ENCODE results near the gene IL33.

The IL33 gene

GRCh38 chr9:6224393-6225154, 9.0 kb downstream of the IL33 start:
- no peak for TF ChIP-seq CTCF (IDR thresholded peaks at IDR 0.05; ENCODE audit: borderline replicate concordance, control extremely low read depth, extremely low read depth, insufficient read depth, missing control alignments)
- in situ Hi-C loops (cut with MboI; ENCODE audit: low sequenced_read_pairs, unreplicated experiment): no loop called here
- no peak for DNase-seq (ENCODE audit: low spot score)

DNA sequence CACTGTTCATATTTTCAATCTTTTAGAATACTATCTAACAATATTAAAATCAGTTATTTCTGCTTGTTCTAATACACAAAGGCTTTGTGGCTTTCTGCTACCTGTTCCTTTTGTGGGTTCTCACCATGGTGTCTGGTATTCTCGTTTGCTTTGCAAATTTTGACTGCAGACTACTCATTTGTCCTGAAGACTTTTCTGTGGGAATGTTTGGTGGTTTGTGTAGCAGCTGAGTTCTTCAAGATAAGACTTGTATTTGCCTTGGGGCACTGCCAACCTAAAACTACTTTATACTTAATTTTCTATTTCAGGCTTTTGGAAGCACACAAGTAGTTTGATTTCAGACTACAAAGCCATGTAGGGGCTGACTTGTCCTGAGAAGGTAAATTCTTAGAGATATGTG, 11.1 kb downstream of the IL33 start:
- no peak for DNase-seq (ENCODE audit: low spot score)
- TF ChIP-seq CTCF (IDR thresholded peaks at IDR 0.05; ENCODE audit: borderline replicate concordance, control extremely low read depth, extremely low read depth, insufficient read depth, missing control alignments): no peak
- in situ Hi-C loops (cut with MboI; ENCODE audit: low sequenced_read_pairs, unreplicated experiment): no loop called here

- TF ChIP-seq CTCF (IDR thresholded peaks at IDR 0.05; ENCODE audit: borderline replicate concordance, control extremely low read depth, extremely low read depth, insufficient read depth, missing control alignments): no peak
- DNase-seq (ENCODE audit: low spot score): no peak
- in situ Hi-C loops (cut with MboI; ENCODE audit: low sequenced_read_pairs, unreplicated experiment): no loop called here
Measured at GRCh38 chr9:6229186-6229585, 13.6 kb downstream of the IL33 start.

DNA sequence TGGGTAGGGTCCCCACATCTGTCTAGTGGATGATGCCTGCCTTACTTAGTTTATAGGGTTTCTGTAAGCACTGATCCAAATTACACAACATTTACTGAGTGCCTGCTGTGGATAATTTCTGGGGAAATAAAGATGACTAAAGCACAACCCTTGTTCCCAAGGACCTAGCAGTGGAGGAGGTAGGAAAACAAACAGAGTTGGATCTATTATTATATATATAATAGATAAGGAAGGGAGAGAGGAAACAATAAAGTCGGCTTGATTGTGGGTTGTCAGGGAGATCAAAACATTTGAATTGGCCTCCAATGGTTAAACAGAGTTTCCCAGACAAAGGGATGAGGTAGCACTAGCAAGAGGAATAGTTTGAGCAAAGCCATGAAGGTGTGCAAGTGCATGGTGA, 14.0 kb downstream of the IL33 start:
- DNase-seq (ENCODE audit: low spot score): no peak
- TF ChIP-seq CTCF (IDR thresholded peaks at IDR 0.05; ENCODE audit: borderline replicate concordance, control extremely low read depth, extremely low read depth, insufficient read depth, missing control alignments): no peak
- in situ Hi-C loops (cut with MboI; ENCODE audit: low sequenced_read_pairs, unreplicated experiment): no loop called here

DNA sequence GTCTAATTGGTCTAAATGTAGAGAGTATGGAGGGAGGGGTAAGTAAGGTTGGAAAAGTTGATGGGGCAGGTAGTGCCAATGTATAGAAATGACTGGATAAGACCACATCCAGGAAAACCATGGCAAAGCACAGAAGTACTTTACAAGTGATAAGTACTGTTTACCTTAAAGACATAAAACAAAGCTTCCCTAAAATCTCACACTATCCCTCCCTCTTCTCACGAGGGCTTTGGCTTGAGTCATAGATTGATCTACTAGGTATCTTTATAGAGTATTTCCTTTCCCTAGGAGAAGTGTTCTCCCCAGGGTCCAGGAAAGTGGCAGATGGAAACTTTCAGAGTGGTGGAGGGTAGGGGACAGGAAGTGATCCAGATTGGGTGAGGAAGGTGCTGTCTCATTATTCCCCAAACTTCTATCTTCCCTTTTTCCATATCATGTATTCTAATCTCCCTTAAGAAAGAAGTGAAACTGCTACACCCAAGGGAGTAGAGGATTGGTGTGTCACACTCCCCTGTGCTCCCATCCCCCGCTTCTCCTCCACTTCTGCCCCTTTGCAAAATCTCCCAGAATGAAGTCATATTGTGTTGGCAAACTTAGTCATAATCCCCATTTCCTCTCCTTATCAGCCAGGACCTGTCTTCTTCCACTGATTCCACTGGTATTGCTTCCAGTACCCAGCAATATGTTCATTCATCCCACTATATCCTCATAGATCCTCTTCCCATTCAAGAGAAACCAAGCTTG, 14.6 kb downstream of the IL33 start:
- no peak for TF ChIP-seq CTCF (IDR thresholded peaks at IDR 0.05; ENCODE audit: borderline replicate concordance, control extremely low read depth, extremely low read depth, insufficient read depth, missing control alignments)
- no peak for DNase-seq (ENCODE audit: low spot score)
- in situ Hi-C loops (cut with MboI; ENCODE audit: low sequenced_read_pairs, unreplicated experiment): no loop called here

- in situ Hi-C loops (cut with MboI; ENCODE audit: low sequenced_read_pairs, unreplicated experiment): no loop called here
- DNase-seq (ENCODE audit: low spot score): no peak
- no peak for TF ChIP-seq CTCF (IDR thresholded peaks at IDR 0.05; ENCODE audit: borderline replicate concordance, control extremely low read depth, extremely low read depth, insufficient read depth, missing control alignments)
Measured at GRCh38 chr9:6232336-6232945, 16.8 kb downstream of the IL33 start.

Measured in GM13976 (cell line).